ENCODE results near the gene VPS51. TPM values are rescaled to one million over a fixed set of nuclear protein-coding genes. Genes with fewer than 3 reads are reported as not detected.

VPS51 gene
- total RNA-seq, 1 experiment from 2014 or later, result 123 TPM

- no peak for TF ChIP-seq NR1H2 (CRISPR knock-in tag; IDR thresholded peaks at IDR 0.05)
- TF ChIP-seq E2F5 (CRISPR knock-in tag; IDR thresholded peaks at IDR 0.05), result no peak
These were observed 23.9 kb upstream of the VPS51 start (continued) for GRCh38 chr11:65071907-65072630.

GRCh38 chr11:65072631-65072966 is 23.4 kb upstream of the VPS51 start:
- DNase-seq (ENCODE audit: low spot score) (no peak), ATAC-seq (no peak)
- Mint-ChIP-seq H3K36me3 (peaks cover 19% of the 10 kb centered on the region), H3K27me3 (ENCODE audit: low read depth) (no peaks in the 10 kb centered on the region), H3K27ac (peak overlapping the region; percentile 25; the same call in 1 of the 2 replicates), H3K4me1 (peaks cover 5% of the 10 kb centered on the region), H3K4me3 (no peak overlapping the region), H3K9me3 (no peaks in the 10 kb centered on the region)
- POLR2A ChIA-PET, result no interaction called here
- TF ChIP-seq NFYB (CRISPR knock-in tag; conservative IDR thresholded peaks at IDR 0.05; ENCODE audit: low read depth), result no peak
- no peak for TF ChIP-seq ZMAT4 (CRISPR knock-in tag; IDR thresholded peaks at IDR 0.05)
- TF ChIP-seq FOXK1 (CRISPR knock-in tag; IDR thresholded peaks at IDR 0.05), result no peak
- TF ChIP-seq PREB (CRISPR knock-in tag; IDR thresholded peaks at IDR 0.05; ENCODE audit: borderline replicate concordance), result no peak
- TF ChIP-seq AFF4 (CRISPR knock-in tag; IDR thresholded peaks at IDR 0.05; ENCODE audit: borderline replicate concordance), result no peak
- TF ChIP-seq TEAD4 (CRISPR knock-in tag; IDR thresholded peaks at IDR 0.05), result no peak
- no peak for TF ChIP-seq ZNF138 (CRISPR knock-in tag; conservative IDR thresholded peaks at IDR 0.05)
- no peak for TF ChIP-seq HMGXB4 (CRISPR knock-in tag; IDR thresholded peaks at IDR 0.05)
- no peak for TF ChIP-seq ZNF416 (CRISPR knock-in tag; IDR thresholded peaks at IDR 0.05)
- no peak for TF ChIP-seq GRHL2 (CRISPR knock-in tag; IDR thresholded peaks at IDR 0.05; ENCODE audit: insufficient replicate concordance, severe bottlenecking)
- TF ChIP-seq CTCF (IDR thresholded peaks at IDR 0.05), result no peak
- TF ChIP-seq IRF1 (CRISPR knock-in tag; IDR thresholded peaks at IDR 0.05), result no peak
- no peak for TF ChIP-seq E2F4 (CRISPR knock-in tag; IDR thresholded peaks at IDR 0.05; ENCODE audit: borderline replicate concordance, low read depth)
- CTCF ChIA-PET, result no interaction called here
